Fibroblast of mammary gland (primary cell): ENCODE measurements around the gene RPS6KB2.

Experiments used
- DNase-seq: peaks from one replicate; pipeline ENCODE4 v3.0.0-alpha.2; 2010; ENCODE audit warnings: low read depth
- H3K4me3 ChIP-seq: 2 replicates; pipeline ENCODE4 v1.5.1; 2011; ENCODE audit warnings: low read depth, mild to moderate bottlenecking, low read length, moderate library complexity; ENCODE audit not compliant: control insufficient read depth
- CTCF ChIP-seq: conservative IDR thresholded peaks from 2 replicates; pipeline ENCODE4 v1.5.1; 2011; ENCODE audit warnings: low read depth, low read length, inconsistent platforms; ENCODE audit not compliant: control insufficient read depth, insufficient read depth

RPS6KB2 gene

GRCh38 chr11:67404515-67405195 lies 23.6 kb upstream of the RPS6KB2 start:
- no peak for DNase-seq
- no peak overlapping the region for H3K4me3 ChIP-seq
- TF ChIP-seq CTCF = no peak

GRCh38 chr11:67405196-67405567 lies 23.1 kb upstream of the RPS6KB2 start:
- H3K4me3 ChIP-seq = no peak overlapping the region
- no peak for TF ChIP-seq CTCF
- no peak for DNase-seq

GRCh38 chr11:67405688-67406339 lies 22.5 kb upstream of the RPS6KB2 start:
- no peak for DNase-seq
- no peak for TF ChIP-seq CTCF
- H3K4me3 ChIP-seq = no peak overlapping the region

- no peak for TF ChIP-seq CTCF
- DNase-seq = no peak
- no peak overlapping the region for H3K4me3 ChIP-seq
These were observed 21.8 kb upstream of the RPS6KB2 start for GRCh38 chr11:67406420-67406968.

- TF ChIP-seq CTCF = no peak
- no peak overlapping the region for H3K4me3 ChIP-seq
- DNase-seq = no peak
These were observed 21.2 kb upstream of the RPS6KB2 start for GRCh38 chr11:67406969-67407687.

GRCh38 chr11:67407688-67408163 lies 20.6 kb upstream of the RPS6KB2 start:
- no peak for DNase-seq
- H3K4me3 ChIP-seq = no peak overlapping the region
- TF ChIP-seq CTCF = no peak
